HepG2 (cell line): ENCODE measurements around the gene MXRA8. TPM values are rescaled to one million over a fixed set of nuclear protein-coding genes. Genes with fewer than 3 reads are reported as not detected.

Source experiments
- ATF5 ChIP-seq: sonication (generic); formaldehyde crosslinking; IDR thresholded peaks from 2 replicates; pipeline ENCODE4 v1.4.0; 2020; ENCODE audit warnings: mild to moderate bottlenecking, low read depth, missing genetic modification reagents
- DNMT1 ChIP-seq: sonication (generic); formaldehyde crosslinking; IDR thresholded peaks from 2 replicates; pipeline ENCODE4 v1.5.1; 2020; ENCODE audit warnings: mild to moderate bottlenecking, missing genetic modification reagents
- HDAC2 ChIP-seq: sonication (generic); formaldehyde crosslinking; IDR thresholded peaks from 2 replicates; pipeline ENCODE4 v1.4.0; 2020; ENCODE audit warnings: missing genetic modification reagents
- HNF4A ChIP-seq: sonication (generic); formaldehyde crosslinking; IDR thresholded peaks from 2 replicates; pipeline ENCODE4 v1.4.0; 2020; ENCODE audit warnings: missing genetic modification reagents
- MAFG ChIP-seq: sonication (generic); formaldehyde crosslinking; IDR thresholded peaks from 2 replicates; pipeline ENCODE4 v1.5.1; 2020; ENCODE audit warnings: mild to moderate bottlenecking, missing genetic modification reagents
- RBM22 ChIP-seq: fragments of 200-400 bp; formaldehyde crosslinking; optimal IDR thresholded peaks from 2 replicates; pipeline ENCODE3; 2017; ENCODE audit warnings: mild to moderate bottlenecking, low read length, moderate library complexity
- RCOR2 ChIP-seq: IDR thresholded peaks from 2 replicates; pipeline ENCODE4 v1.6.1; 2016; ENCODE audit warnings: missing biosample characterization, missing genetic modification reagents
- RNF219 ChIP-seq: sonication (generic); formaldehyde crosslinking; IDR thresholded peaks from 2 replicates; pipeline ENCODE4 v1.5.0; 2020; ENCODE audit warnings: mild to moderate bottlenecking, missing genetic modification reagents
- SP140L ChIP-seq: sonication (generic); formaldehyde crosslinking; IDR thresholded peaks from 2 replicates; pipeline ENCODE4 v1.4.0; 2020; ENCODE audit warnings: missing genetic modification reagents, borderline replicate concordance
- TFDP1 ChIP-seq: IDR thresholded peaks from 2 replicates; pipeline ENCODE4 v1.6.1; 2016; ENCODE audit warnings: missing compliant biosample characterization, missing genetic modification reagents, borderline replicate concordance
- THYN1 ChIP-seq: sonication (generic); formaldehyde crosslinking; IDR thresholded peaks from 2 replicates; pipeline ENCODE4 v1.8.1; 2023; ENCODE audit warnings: low read depth, mild to moderate bottlenecking, moderate library complexity, missing genetic modification reagents, borderline replicate concordance
- ZNF121 ChIP-seq: sonication (generic); formaldehyde crosslinking; IDR thresholded peaks from 2 replicates; pipeline ENCODE4 v1.5.0; 2020; ENCODE audit warnings: mild to moderate bottlenecking, missing genetic modification reagents
- ZNF253 ChIP-seq: sonication (generic); formaldehyde crosslinking; IDR thresholded peaks from 2 replicates; pipeline ENCODE4 v1.8.0; 2022; ENCODE audit warnings: mild to moderate bottlenecking, missing genetic modification reagents, borderline replicate concordance
- ZNF317 ChIP-seq: sonication (generic); formaldehyde crosslinking; IDR thresholded peaks from 2 replicates; pipeline ENCODE4 v1.5.0; 2020; ENCODE audit warnings: mild to moderate bottlenecking, missing genetic modification reagents
- ZNF766 ChIP-seq: sonication (generic); formaldehyde crosslinking; IDR thresholded peaks from 2 replicates; pipeline ENCODE4 v1.5.0; 2020; ENCODE audit warnings: missing genetic modification reagents, borderline replicate concordance
- ZNF770 ChIP-seq: sonication (generic); formaldehyde crosslinking; IDR thresholded peaks from 2 replicates; pipeline ENCODE4 v1.5.0; 2020; ENCODE audit warnings: mild to moderate bottlenecking, missing genetic modification reagents
- ZNF782 ChIP-seq: sonication (generic); formaldehyde crosslinking; IDR thresholded peaks from 2 replicates; pipeline ENCODE4 v1.4.0; 2020; ENCODE audit warnings: missing genetic modification reagents, mild to moderate bottlenecking, borderline replicate concordance
- polyA plus RNA-seq, 8 experiments: library from polyadenylated mRNA; depleted of rRNA in 3 of 8; stranded (reverse) in 7 of 8; unstranded in 1 of 8; fragments of >200 nt; fragmentation: Illumina TruSeq in 4 of 8; extraction: Trizol in 4 of 8; gene quantifications; 2 replicates each; pipeline versions ENCODE4 v1.2.1 to v1.2.3, GENCODE V29; 2011 to 2016; ENCODE audit warnings: low read depth in 4 of 8, missing spikeins in 1 of 8, mixed read lengths in 1 of 8; ENCODE audit not compliant: insufficient read depth in 1 of 8
- total RNA-seq, 5 experiments: library from RNA; depleted of rRNA; stranded (reverse); fragments of >200 nt; fragmentation: Illumina TruSeq; extraction: Trizol; gene quantifications; 2 replicates each; pipeline ENCODE4 v1.2.3, GENCODE V29; 2016; ENCODE audit warnings: low read depth in 1 of 5

MXRA8 gene
- total and polyA plus RNA-seq, 2 of the 13 experiments (the other 11 are each of a cell fraction or from before 2014, with no cell fraction given) = 19.8 to 44.8 TPM

- no peak for TF ChIP-seq RNF219
- peak; percentile 85 for TF ChIP-seq TFDP1
- peak; percentile 98; the same call in 1 of the 2 replicates for TF ChIP-seq DNMT1 (CRISPR knock-in tag)
- no peak for TF ChIP-seq ATF5 (CRISPR knock-in tag)
- TF ChIP-seq RBM22 = no peak
- TF ChIP-seq MAFG (CRISPR knock-in tag) = no peak
- peak; percentile 95 for TF ChIP-seq HDAC2 (CRISPR knock-in tag)
- TF ChIP-seq ZNF782 (CRISPR knock-in tag) = no peak
- TF ChIP-seq ZNF317 (CRISPR knock-in tag) = peak; percentile 77
- peak; percentile 36; the same call in 1 of the 2 replicates for TF ChIP-seq ZNF766 (CRISPR knock-in tag)
- no peak; the same call in 1 of the 2 replicates for TF ChIP-seq SP140L
- TF ChIP-seq THYN1 (CRISPR knock-in tag) = 0 out of 2 replicates have a peak, but pooled peaks have one; percentile 6
- TF ChIP-seq ZNF770 = peak; percentile 62
- TF ChIP-seq HNF4A (CRISPR knock-in tag) = peak; percentile 49
- TF ChIP-seq RCOR2 (CRISPR knock-in tag) = no peak
- TF ChIP-seq ZNF253 (CRISPR knock-in tag) = 0 out of 2 replicates have a peak, but pooled peaks have one; percentile 5
- no peak for TF ChIP-seq ZNF121 (CRISPR knock-in tag)
Observed at GRCh38 chr1:1374929-1375662, 16.7 kb upstream of the MXRA8 start, which contains the start of gene AURKAIP1 (continued).
